Chondrocyte (in vitro differentiated cells): ENCODE results near the gene ELF2. TPM values are rescaled to one million over a fixed set of nuclear protein-coding genes. Genes with fewer than 3 reads are reported as not detected.

Experiments used
- DNase-seq: peaks from one replicate; pipeline ENCODE4 v3.0.0; 2021; ENCODE audit warnings: mixed read lengths, low spot score
- H3K27ac Mint-ChIP-seq: one replicate; pipeline ENCODE4 v1.8.0; 2021; ENCODE audit warnings: mild to moderate bottlenecking, moderate library complexity, mixed read lengths; ENCODE audit not compliant: unreplicated experiment
- H3K27me3 Mint-ChIP-seq: 2 replicates; pipeline ENCODE4 v1.8.0; 2021; ENCODE audit warnings: low read depth, mixed read lengths
- H3K36me3 Mint-ChIP-seq: 2 replicates; pipeline ENCODE4 v1.8.0; 2021; ENCODE audit warnings: low read depth, mixed read lengths
- H3K4me1 Mint-ChIP-seq: 2 replicates; pipeline ENCODE4 v1.8.0; 2021; ENCODE audit warnings: low read depth, mild to moderate bottlenecking, mixed read lengths
- H3K4me3 Mint-ChIP-seq: one replicate; pipeline ENCODE4 v1.8.0; 2021; ENCODE audit warnings: mild to moderate bottlenecking, moderate library complexity, mixed read lengths; ENCODE audit not compliant: unreplicated experiment
- H3K9me3 Mint-ChIP-seq: 2 replicates; pipeline ENCODE4 v1.8.0; 2021; ENCODE audit warnings: low read depth, mixed read lengths
- total RNA-seq: library from RNA; stranded (reverse); gene quantifications from 3 replicates; pipeline ENCODE4 v1.2.1, GENCODE V29; 2021
- TF ChIP-seq, protein P1 (sequence below): fragments of 200-600 bp; sonication (generic); IDR thresholded peaks from 2 replicates; pipeline ENCODE4 v1.5.0; 2021; ENCODE audit warnings: antibody characterized with exemption, mild to moderate bottlenecking, moderate library complexity

The ELF2 gene
- total RNA-seq, 1 donor from 2014 or later, result 30.2 TPM

DNA sequence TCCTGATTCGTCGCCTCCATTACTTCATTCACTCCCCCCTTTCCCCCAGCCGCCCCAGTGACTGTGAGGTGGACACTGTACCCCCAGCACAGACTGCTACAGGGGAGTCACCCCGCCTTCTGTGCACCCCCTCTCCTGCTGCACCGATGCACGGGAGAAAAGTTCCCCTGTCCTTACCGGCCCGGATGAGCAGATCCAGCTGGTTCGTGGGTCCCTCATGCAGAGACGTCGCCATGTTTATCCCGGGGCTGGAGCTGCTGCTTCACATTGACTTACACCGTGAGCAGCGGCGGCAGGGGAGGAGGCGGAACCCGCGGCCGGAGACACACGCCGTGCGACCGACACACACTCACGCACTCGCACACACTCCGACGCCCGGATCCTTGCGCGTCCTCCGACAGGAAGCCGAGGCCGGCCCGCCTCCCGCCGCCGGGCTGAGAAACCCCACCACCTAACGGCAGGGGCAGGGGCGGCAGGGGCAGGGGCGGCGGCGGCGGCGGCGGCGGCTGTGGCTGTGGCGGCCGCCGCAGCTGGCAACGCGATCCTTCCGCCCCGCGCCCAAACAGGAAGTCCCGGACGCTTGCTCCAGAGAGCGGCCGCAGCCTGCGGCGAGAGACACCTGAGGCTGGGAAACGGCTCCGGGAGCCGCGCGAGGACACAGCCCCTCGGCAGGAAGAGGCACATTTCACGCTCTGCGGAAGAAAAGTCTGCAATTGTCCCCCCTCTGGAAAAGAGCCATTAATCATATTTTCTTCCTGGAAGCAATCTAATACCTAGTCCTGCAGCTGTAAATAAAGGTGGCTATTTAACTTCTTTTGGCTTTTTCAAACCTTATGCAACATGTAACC is 92.8 kb downstream of the ELF2 start:
- TF ChIP-seq, protein P1, sequence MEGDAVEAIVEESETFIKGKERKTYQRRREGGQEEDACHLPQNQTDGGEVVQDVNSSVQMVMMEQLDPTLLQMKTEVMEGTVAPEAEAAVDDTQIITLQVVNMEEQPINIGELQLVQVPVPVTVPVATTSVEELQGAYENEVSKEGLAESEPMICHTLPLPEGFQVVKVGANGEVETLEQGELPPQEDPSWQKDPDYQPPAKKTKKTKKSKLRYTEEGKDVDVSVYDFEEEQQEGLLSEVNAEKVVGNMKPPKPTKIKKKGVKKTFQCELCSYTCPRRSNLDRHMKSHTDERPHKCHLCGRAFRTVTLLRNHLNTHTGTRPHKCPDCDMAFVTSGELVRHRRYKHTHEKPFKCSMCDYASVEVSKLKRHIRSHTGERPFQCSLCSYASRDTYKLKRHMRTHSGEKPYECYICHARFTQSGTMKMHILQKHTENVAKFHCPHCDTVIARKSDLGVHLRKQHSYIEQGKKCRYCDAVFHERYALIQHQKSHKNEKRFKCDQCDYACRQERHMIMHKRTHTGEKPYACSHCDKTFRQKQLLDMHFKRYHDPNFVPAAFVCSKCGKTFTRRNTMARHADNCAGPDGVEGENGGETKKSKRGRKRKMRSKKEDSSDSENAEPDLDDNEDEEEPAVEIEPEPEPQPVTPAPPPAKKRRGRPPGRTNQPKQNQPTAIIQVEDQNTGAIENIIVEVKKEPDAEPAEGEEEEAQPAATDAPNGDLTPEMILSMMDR, result peak; percentile 66
- Mint-ChIP-seq H3K9me3 (no peaks in the 10 kb centered on the region), H3K27me3 (no peaks in the 10 kb centered on the region), H3K4me3 (peak overlapping the region; percentile 99), H3K27ac (peak overlapping the region; percentile 99), H3K36me3 (peaks cover 1% of the 10 kb centered on the region), H3K4me1 (peaks cover 36% of the 10 kb centered on the region)
- peak; percentile 98 for DNase-seq

DNA sequence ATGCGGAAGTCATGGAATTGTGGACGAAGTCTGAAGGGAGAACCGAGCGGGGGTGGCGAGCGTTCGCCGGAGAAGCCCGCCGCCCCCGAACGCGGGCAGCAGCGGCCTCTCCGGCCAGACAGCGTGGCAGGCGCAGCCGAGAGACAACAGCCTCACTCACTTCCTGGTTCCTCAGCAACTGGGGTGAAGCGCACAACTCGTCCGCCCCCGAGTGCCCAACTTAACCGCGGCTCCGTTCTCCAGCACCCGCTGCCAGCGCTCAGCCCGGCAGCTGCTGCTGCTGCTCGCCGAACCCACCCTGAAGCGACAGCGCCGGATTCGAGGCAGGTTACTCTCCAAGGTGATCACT is 93.4 kb downstream of the ELF2 start:
- Mint-ChIP-seq H3K36me3 (peaks cover 1% of the 10 kb centered on the region), H3K27ac (peak overlapping the region; percentile 99), H3K9me3 (no peaks in the 10 kb centered on the region), H3K4me3 (peak overlapping the region; percentile 99), H3K27me3 (no peaks in the 10 kb centered on the region), H3K4me1 (peaks cover 36% of the 10 kb centered on the region)
- DNase-seq, result peak; percentile 90
- TF ChIP-seq, protein P1, result no peak

DNA sequence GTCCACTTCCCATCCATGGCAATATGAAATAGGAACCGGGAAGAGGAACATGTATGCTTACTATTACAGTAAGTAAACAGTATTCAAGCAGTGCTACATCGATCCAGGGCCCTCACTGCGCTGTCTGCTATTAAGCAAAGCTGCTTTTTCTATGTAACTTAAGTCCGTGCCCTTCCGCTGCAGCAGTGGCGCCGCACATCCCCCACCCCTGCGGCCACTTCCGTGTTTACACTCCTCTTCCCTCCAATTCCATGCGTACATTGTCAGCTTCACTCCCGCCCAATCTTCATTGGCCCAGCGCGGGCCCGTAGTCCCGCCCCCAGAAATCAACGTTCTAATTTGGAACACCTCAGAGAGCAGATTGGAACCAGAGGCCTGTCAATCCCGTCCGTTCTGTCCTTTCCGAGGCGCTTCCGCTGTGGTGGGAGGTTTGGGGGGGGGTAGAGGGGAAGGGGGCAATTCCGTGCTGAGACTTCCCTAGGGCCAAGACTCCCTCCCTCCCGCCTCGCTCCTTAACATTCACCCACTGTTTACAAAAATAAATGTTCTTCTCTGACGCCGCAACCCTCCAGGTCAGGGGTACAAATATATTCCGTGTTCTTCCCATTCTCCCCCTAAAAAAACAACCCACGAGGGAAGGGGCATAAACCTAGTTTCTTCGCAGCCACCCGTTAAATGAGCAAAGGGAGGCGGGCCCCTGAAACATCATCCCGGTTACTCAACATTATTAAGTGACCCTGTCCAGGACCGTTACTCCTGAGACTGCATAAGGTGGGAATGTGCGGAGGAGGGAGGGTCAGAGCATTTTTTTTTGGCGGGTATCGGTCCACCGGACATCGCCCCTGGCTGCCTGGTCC is 94.0 kb downstream of the ELF2 start:
- peak; percentile 93 for DNase-seq
- H3K4me3 Mint-ChIP-seq, result peak overlapping the region; percentile 99
- TF ChIP-seq, protein P1, result no peak
- H3K36me3 Mint-ChIP-seq, result peaks cover 1% of the 10 kb centered on the region
- peak overlapping the region; percentile 99 for H3K27ac Mint-ChIP-seq
- no peaks in the 10 kb centered on the region for H3K27me3 Mint-ChIP-seq
- peaks cover 38% of the 10 kb centered on the region for H3K4me1 Mint-ChIP-seq
- H3K9me3 Mint-ChIP-seq, result no peaks in the 10 kb centered on the region

DNA sequence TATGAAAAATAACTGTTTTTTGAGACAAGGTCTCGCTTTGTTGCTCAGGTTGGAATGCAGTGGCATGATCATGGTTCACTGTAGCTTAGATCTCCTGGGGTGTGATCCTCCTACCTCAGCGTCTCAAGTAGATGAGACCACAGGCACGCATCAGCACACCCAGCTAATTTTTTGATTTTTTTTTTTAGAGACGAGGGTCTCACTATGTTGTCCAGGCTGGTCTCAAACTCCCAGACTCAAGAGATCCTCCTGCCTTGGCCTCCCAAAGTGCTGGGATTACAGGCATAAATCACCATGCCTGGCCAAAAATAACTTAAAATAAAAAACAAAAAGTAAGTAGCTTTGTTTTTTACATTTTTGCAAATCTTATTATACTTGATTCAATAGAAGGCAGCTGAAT is 98.1 kb downstream of the ELF2 start:
- no peak for DNase-seq
- H3K4me3 Mint-ChIP-seq, result no peak overlapping the region
- H3K27ac Mint-ChIP-seq, result no peak overlapping the region
- no peaks in the 10 kb centered on the region for H3K27me3 Mint-ChIP-seq
- peaks cover 28% of the 10 kb centered on the region for H3K4me1 Mint-ChIP-seq
- peaks cover 1% of the 10 kb centered on the region for H3K36me3 Mint-ChIP-seq
- no peaks in the 10 kb centered on the region for H3K9me3 Mint-ChIP-seq
- TF ChIP-seq, protein P1, result no peak

DNA sequence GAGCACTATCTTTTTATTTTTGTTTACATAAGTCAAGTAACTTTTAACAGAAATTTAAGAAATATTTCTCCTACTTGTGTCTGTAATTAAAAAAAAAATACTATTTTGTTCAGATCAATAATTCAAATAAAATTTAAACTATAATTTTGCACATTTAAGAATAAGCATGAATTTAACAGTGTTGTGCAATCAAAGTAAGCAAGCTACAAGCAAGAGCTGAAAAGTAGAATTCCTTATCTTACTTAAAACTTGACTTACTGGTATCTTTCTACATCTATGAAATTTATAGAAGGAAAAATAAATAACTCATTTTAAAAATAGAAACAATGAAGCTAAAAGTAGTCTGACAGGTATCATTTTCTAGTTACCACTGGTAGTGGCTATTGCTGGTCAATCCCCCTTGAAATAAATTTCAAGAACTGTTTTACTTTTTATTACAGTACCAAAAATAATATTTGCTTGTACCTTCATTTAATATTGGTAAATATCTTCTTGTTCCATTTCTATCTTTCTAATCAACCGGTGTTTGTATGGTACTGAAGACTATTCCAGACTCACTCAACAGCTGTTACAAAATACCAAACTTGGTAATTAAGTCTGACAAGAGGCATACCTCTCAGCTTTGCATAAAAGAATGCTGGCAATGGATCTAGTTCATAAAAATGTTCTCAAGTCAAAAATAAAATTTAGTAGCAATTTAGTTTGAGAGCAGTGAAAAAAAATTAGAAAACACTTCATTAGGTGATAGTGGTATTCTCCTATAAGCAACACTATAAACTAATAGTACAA is 99.3 kb downstream of the ELF2 start:
- no peak overlapping the region for H3K27ac Mint-ChIP-seq
- TF ChIP-seq, protein P1, result no peak
- H3K36me3 Mint-ChIP-seq, result no peaks in the 10 kb centered on the region
- no peaks in the 10 kb centered on the region for H3K27me3 Mint-ChIP-seq
- H3K4me1 Mint-ChIP-seq, result peaks cover 27% of the 10 kb centered on the region
- no peak for DNase-seq
- H3K9me3 Mint-ChIP-seq, result no peaks in the 10 kb centered on the region
- H3K4me3 Mint-ChIP-seq, result no peak overlapping the region
